GM19395 (cell line): ENCODE results near the gene HEXB.
"Not testable (repeated sequence)": the region's sequence is repeated elsewhere in the genome, so short reads cannot be mapped to it uniquely, and the experiment has no call there.

Experiments used
- ATAC-seq: cut with Tn5 transposase; IDR thresholded peaks from one replicate; pipeline ENCODE4 v1.9.1; 2021; ENCODE audit warnings: mild to moderate bottlenecking, moderate library complexity; ENCODE audit not compliant: unreplicated experiment

The HEXB gene

GRCh38 chr5:74657165-74657564, 27.9 kb upstream of the HEXB start:
- ATAC-seq: no peak

GRCh38 chr5:74659172-74659571, 25.9 kb upstream of the HEXB start:
- ATAC-seq: no peak

GRCh38 chr5:74660140-74660539, 24.9 kb upstream of the HEXB start:
- no peak for ATAC-seq

- ATAC-seq: no peak
Measured at GRCh38 chr5:74660873-74661272, 24.2 kb upstream of the HEXB start.

GRCh38 chr5:74664551-74664950, 20.5 kb upstream of the HEXB start:
- no peak for ATAC-seq

- ATAC-seq: no peak
Measured at GRCh38 chr5:74665273-74665672, 19.8 kb upstream of the HEXB start.

- ATAC-seq: no peak
Measured at GRCh38 chr5:74665816-74666215, 19.2 kb upstream of the HEXB start.

- no peak for ATAC-seq
Measured at GRCh38 chr5:74667396-74667795, 17.6 kb upstream of the HEXB start.

- no peak for ATAC-seq
Measured at GRCh38 chr5:74669821-74670220, 15.2 kb upstream of the HEXB start.

- no peak for ATAC-seq
Measured at GRCh38 chr5:74670396-74671038, 14.5 kb upstream of the HEXB start.

GRCh38 chr5:74672215-74672877, 12.7 kb upstream of the HEXB start:
- ATAC-seq: no peak

- ATAC-seq: no peak
Measured at GRCh38 chr5:74673011-74673790, 11.8 kb upstream of the HEXB start.

- not testable (repeated sequence) for ATAC-seq
Measured at GRCh38 chr5:74676466-74676865, 8.6 kb upstream of the HEXB start.

- ATAC-seq: not testable (repeated sequence)
Measured at GRCh38 chr5:74678123-74678522, 6.9 kb upstream of the HEXB start.

GRCh38 chr5:74679300-74679699, 5.7 kb upstream of the HEXB start:
- not testable (repeated sequence) for ATAC-seq

GRCh38 chr5:74679966-74680365, 5.1 kb upstream of the HEXB start:
- ATAC-seq: no peak

GRCh38 chr5:74685979-74686631, 1.1 kb downstream of the HEXB start:
- ATAC-seq: peak; percentile 63

GRCh38 chr5:74686962-74687751, 2.1 kb downstream of the HEXB start:
- no peak for ATAC-seq

- no peak for ATAC-seq
Measured at GRCh38 chr5:74693191-74693590, 8.2 kb downstream of the HEXB start.

GRCh38 chr5:74717596-74717995, 32.6 kb downstream of the HEXB start:
- no peak for ATAC-seq

GRCh38 chr5:74722271-74722670, 37.2 kb downstream of the HEXB start:
- no peak for ATAC-seq
